Keratinocyte (primary cell): ENCODE data around the gene LIMD2. TPM values are rescaled to one million over a fixed set of nuclear protein-coding genes. Genes with fewer than 3 reads are reported as not detected.

Source experiments
- DNase-seq: peaks from one replicate; pipeline ENCODE4 v3.0.0-alpha.2; 2011; ENCODE audit warnings: low read depth, missing footprints, low spot score
- FAIRE-seq: peaks from 2 replicates; lab custom pipeline; 2011; peaks lifted over from hg19 to GRCh38; lab: Jason Lieb, UNC
- H2AFZ ChIP-seq: 2 replicates; pipeline ENCODE4 v1.6.0; 2012; ENCODE audit warnings: low read length, control low read depth, inconsistent platforms; ENCODE audit not compliant: control insufficient read depth
- H3K27ac ChIP-seq: 2 replicates; pipeline ENCODE4 v1.5.1; 2011; ENCODE audit warnings: low read length; ENCODE audit not compliant: control insufficient read depth, insufficient read depth
- H3K27me3 ChIP-seq: 3 replicates; pipeline ENCODE4 v1.6.0; 2011; ENCODE audit warnings: low read length; ENCODE audit not compliant: control insufficient read depth, insufficient read depth; ENCODE audit errors: extremely low read depth
- H3K36me3 ChIP-seq, 2 experiments: 2 replicates in 1 of 2; 3 replicates in 1 of 2; pipeline ENCODE4 v1.5.1; 2011; ENCODE audit warnings: low read length in 2 of 2, mild to moderate bottlenecking in 1 of 2; ENCODE audit not compliant: control insufficient read depth in 2 of 2, insufficient read depth in 2 of 2; ENCODE audit errors: extremely low read depth in 1 of 2
- H3K4me1 ChIP-seq: 3 replicates; pipeline ENCODE4 v1.5.1; 2011; ENCODE audit warnings: low read length; ENCODE audit not compliant: control insufficient read depth, insufficient read depth; ENCODE audit errors: extremely low read depth
- H3K4me2 ChIP-seq: 3 replicates; pipeline ENCODE4 v1.6.0; 2011; ENCODE audit warnings: low read depth, low read length; ENCODE audit not compliant: control insufficient read depth, insufficient read depth; ENCODE audit errors: extremely low read depth
- H3K4me3 ChIP-seq, 3 experiments: fragments of 200-600 bp in 1 of 3; sonication (generic) in 1 of 3; 2 replicates in 2 of 3; 3 replicates in 1 of 3; pipeline ENCODE4 v1.5.1; 2011 to 2016; ENCODE audit warnings: low read length in 3 of 3, mild to moderate bottlenecking in 3 of 3, control low read depth in 2 of 3, inconsistent platforms in 1 of 3, low read depth in 1 of 3, mixed read lengths in 1 of 3, mixed run types in 1 of 3, moderate library complexity in 1 of 3; ENCODE audit not compliant: control insufficient read depth in 2 of 3, insufficient read depth in 2 of 3; ENCODE audit errors: extremely low read depth in 1 of 3
- H3K79me2 ChIP-seq: 2 replicates; pipeline ENCODE4 v1.6.0; 2012; ENCODE audit warnings: low read length; ENCODE audit not compliant: control insufficient read depth, insufficient read depth
- H3K9ac ChIP-seq: 3 replicates; pipeline ENCODE4 v1.6.0; 2011; ENCODE audit warnings: low read length; ENCODE audit not compliant: control insufficient read depth, insufficient read depth; ENCODE audit errors: extremely low read depth
- H3K9me1 ChIP-seq: 3 replicates; pipeline ENCODE4 v1.6.0; 2011; ENCODE audit warnings: low read length; ENCODE audit not compliant: control insufficient read depth, insufficient read depth; ENCODE audit errors: extremely low read depth
- H3K9me3 ChIP-seq: 2 replicates; pipeline ENCODE4 v1.5.1; 2012; ENCODE audit warnings: low read depth, low read length; ENCODE audit not compliant: control insufficient read depth
- H4K20me1 ChIP-seq: 3 replicates; pipeline ENCODE4 v1.6.0; 2011; ENCODE audit warnings: low read length; ENCODE audit not compliant: control insufficient read depth, insufficient read depth; ENCODE audit errors: extremely low read depth
- EZH2 ChIP-seq: IDR thresholded peaks from one replicate; pipeline ENCODE4 v1.6.1; 2012; ENCODE audit warnings: inconsistent platforms, mild to moderate bottlenecking, low read length, moderate library complexity
- dilution Hi-C: fragments of 300-500 bp; cut with MboI; formaldehyde crosslinking; loops from one replicate; pipeline ENCODE4 v1.7.0; 2020; ENCODE audit warnings: low sequenced_read_pairs; ENCODE audit not compliant: extremely low pct_ligation_motif_present
- polyA plus RNA-seq, 5 experiments: library from polyadenylated mRNA; depleted of rRNA in 3 of 5; stranded (reverse) in 3 of 5; stranded (forward) in 1 of 5; unstranded in 1 of 5; fragments of >200 nt; gene quantifications; 1 replicate in 1 of 5; 2 replicates in 3 of 5; 3 replicates in 1 of 5; pipeline versions ENCODE4 v1.2.1 to v1.2.3, GENCODE V29; 2011 to 2012; ENCODE audit warnings: missing spikeins in 2 of 5, low read depth in 1 of 5, low replicate concordance in 1 of 5
- TF ChIP-seq, protein P1 (sequence below), 3 experiments: IDR thresholded peaks in 1 of 3; conservative IDR thresholded peaks in 1 of 3; optimal IDR thresholded peaks in 1 of 3; 2 replicates in 2 of 3; 3 replicates in 1 of 3; pipeline versions ENCODE3 to v1.5.1; 2011; ENCODE audit warnings: low read length in 3 of 3, mild to moderate bottlenecking in 3 of 3, moderate library complexity in 2 of 3, control low read depth in 1 of 3, inconsistent platforms in 1 of 3; ENCODE audit not compliant: insufficient read depth in 2 of 3; ENCODE audit errors: extremely low read depth in 1 of 3

Gene LIMD2
- polyA plus RNA-seq, 1 donor (not counting 4 experiments of a cell fraction or from before 2014, with no cell fraction given): 1.6 TPM

DNA sequence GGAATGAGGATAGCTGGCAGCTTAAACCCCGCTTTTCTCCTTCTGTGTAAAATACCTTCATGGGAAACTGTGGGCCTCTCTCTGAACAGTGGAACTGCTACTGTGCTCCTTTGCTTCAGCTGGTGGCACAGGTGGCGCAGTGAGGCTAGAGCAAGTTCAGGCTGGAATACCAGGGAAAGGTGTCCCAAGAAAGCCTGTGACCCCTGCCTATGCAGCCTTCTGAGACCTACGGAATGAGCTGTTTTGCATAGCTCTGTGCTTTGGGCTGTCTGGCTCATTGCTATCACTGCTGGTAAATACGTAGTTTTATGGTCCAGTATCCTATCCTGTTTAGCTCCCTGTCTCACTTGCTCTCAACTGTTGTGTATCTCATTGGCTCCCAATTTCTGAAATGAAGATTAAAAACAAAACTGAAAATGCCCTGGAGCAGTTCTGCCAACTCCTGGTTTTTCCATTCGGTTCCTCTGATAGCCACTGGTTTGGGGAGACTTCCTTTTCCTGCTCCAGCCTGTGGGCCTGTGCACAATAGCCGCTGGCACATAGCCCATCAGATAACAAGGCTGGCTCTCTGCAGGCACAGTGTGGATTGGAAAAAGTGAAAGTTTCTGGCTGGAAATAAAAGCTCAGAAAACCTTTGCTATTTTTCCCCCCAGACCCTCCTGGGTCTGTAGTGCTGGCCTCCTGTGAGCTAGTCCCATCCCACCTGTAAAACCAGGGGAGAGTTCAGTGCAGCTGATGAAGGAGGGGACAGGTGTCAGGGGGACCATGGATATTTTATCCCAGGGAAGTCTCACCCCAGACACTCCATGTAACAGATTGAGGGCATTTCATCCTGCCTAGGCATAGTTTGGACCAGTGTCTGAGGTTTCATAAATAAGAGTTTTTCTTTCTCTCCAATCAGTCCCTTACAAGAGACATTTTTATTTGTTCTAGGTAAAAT, 24.0 kb downstream of the LIMD2 start:
- no peak overlapping the region for H2AFZ ChIP-seq
- peaks cover 0 to 8% of the 10 kb centered on the region in 2 experiments for H3K36me3 ChIP-seq
- H3K4me1 ChIP-seq: peaks cover 11% of the 10 kb centered on the region
- no peaks in the 10 kb centered on the region for H4K20me1 ChIP-seq
- dilution Hi-C loops: no loop called here
- no peaks in the 10 kb centered on the region for H3K9me1 ChIP-seq
- FAIRE-seq (no peak), DNase-seq (no peak)
- H3K79me2 ChIP-seq: no peaks in the 10 kb centered on the region
- H3K9me3 ChIP-seq: no peaks in the 10 kb centered on the region
- H3K27me3 ChIP-seq: no peaks in the 10 kb centered on the region
- H3K27ac ChIP-seq: no peak overlapping the region
- no peak for TF ChIP-seq EZH2
- TF ChIP-seq, protein P1, sequence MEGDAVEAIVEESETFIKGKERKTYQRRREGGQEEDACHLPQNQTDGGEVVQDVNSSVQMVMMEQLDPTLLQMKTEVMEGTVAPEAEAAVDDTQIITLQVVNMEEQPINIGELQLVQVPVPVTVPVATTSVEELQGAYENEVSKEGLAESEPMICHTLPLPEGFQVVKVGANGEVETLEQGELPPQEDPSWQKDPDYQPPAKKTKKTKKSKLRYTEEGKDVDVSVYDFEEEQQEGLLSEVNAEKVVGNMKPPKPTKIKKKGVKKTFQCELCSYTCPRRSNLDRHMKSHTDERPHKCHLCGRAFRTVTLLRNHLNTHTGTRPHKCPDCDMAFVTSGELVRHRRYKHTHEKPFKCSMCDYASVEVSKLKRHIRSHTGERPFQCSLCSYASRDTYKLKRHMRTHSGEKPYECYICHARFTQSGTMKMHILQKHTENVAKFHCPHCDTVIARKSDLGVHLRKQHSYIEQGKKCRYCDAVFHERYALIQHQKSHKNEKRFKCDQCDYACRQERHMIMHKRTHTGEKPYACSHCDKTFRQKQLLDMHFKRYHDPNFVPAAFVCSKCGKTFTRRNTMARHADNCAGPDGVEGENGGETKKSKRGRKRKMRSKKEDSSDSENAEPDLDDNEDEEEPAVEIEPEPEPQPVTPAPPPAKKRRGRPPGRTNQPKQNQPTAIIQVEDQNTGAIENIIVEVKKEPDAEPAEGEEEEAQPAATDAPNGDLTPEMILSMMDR (optimal IDR thresholded peaks at IDR 0.05 in 1 of 3, IDR thresholded peaks at IDR 0.05 in 1 of 3, conservative IDR thresholded peaks at IDR 0.05 in 1 of 3; ENCODE audit: extremely low read depth in 1 of 3, insufficient read depth in 2 of 3, low read length in 3 of 3): no peak
- no peak overlapping the region for H3K9ac ChIP-seq
- H3K4me2 ChIP-seq: peak overlapping the region; percentile 1
- no peak overlapping the region for H3K4me3 ChIP-seq

DNA sequence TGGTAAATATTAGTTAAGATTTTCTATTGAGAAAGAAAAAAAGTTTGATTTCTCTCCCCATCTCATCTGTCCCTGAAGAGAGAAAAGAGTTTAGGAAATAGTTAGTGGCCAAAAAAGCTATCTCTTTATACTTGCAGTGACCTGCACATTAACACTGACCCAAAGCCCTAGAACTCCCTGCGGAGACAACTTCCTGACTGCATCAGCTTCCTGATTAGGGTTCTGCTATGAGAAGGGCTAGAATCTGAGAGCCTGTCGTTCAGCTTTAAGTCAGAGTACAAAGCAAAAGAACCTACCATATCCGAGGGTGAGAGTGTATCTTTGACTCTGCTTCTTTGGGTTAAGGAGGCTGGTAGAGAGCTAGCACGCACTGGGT, 24.7 kb downstream of the LIMD2 start:
- H3K9ac ChIP-seq: no peak overlapping the region
- DNase-seq: no peak
- no peak overlapping the region for H3K4me3 ChIP-seq
- H4K20me1 ChIP-seq: no peaks in the 10 kb centered on the region
- FAIRE-seq: no peak
- H3K4me1 ChIP-seq: peaks cover 11% of the 10 kb centered on the region
- no peaks in the 10 kb centered on the region for H3K79me2 ChIP-seq
- no peak overlapping the region for H2AFZ ChIP-seq
- H3K9me3 ChIP-seq: no peaks in the 10 kb centered on the region
- dilution Hi-C loops: no loop called here
- no peak overlapping the region for H3K27ac ChIP-seq
- H3K4me2 ChIP-seq: peak overlapping the region; percentile 1
- H3K9me1 ChIP-seq: no peaks in the 10 kb centered on the region
- peaks cover 0 to 10% of the 10 kb centered on the region in 2 experiments for H3K36me3 ChIP-seq
- no peak for TF ChIP-seq EZH2
- TF ChIP-seq, protein P1 (optimal IDR thresholded peaks at IDR 0.05 in 1 of 3, IDR thresholded peaks at IDR 0.05 in 1 of 3, conservative IDR thresholded peaks at IDR 0.05 in 1 of 3; ENCODE audit: extremely low read depth in 1 of 3, insufficient read depth in 2 of 3, low read length in 3 of 3): no peak
- H3K27me3 ChIP-seq: no peaks in the 10 kb centered on the region
